Frontal cortex (tissue), 4 donors: ENCODE data around the gene NBEA. TPM values are rescaled to one million over a fixed set of nuclear protein-coding genes. Genes with fewer than 3 reads are reported as not detected.

Experiments
- DNase-seq, 2 donors: peaks; one replicate each; pipeline ENCODE4 v3.0.0; 2012; ENCODE audit warnings: low spot score in 2 of 2
- FAIRE-seq: peaks from 2 replicates; lab custom pipeline; 2012; peaks lifted over from hg19 to GRCh38; lab: Jason Lieb, UNC
- total RNA-seq: library from RNA; depleted of rRNA; stranded (reverse); fragments of >200 nt; gene quantifications from one replicate; pipeline ENCODE4 v1.2.3, GENCODE V29; 2014
- donor health status: control.
- donor health status: control.
- donor health status: control.

NBEA gene
- total RNA-seq, 1 donor from 2014 or later: 209 TPM

GRCh38 chr13:35468195-35468594 lies 526.1 kb downstream of the NBEA start:
- FAIRE-seq: no peak
- DNase-seq: no peak

GRCh38 chr13:35469806-35470525 lies 527.9 kb downstream of the NBEA start:
- DNase-seq: no peak
- no peak for FAIRE-seq

- DNase-seq: peak in 1 of 2 donors; percentile 28
- FAIRE-seq: no peak
Measured at GRCh38 chr13:35470671-35471661, 528.9 kb downstream of the NBEA start.

GRCh38 chr13:35471706-35472322 lies 529.7 kb downstream of the NBEA start:
- no peak for DNase-seq
- no peak for FAIRE-seq

- DNase-seq (no peak), FAIRE-seq (no peak)
Measured at GRCh38 chr13:35472323-35472881, 530.3 kb downstream of the NBEA start.

- FAIRE-seq: no peak
Measured at GRCh38 chr13:35473206-35473775, 531.2 kb downstream of the NBEA start.

GRCh38 chr13:35473802-35474201 lies 531.7 kb downstream of the NBEA start:
- FAIRE-seq (no peak), DNase-seq (no peak)

More at GRCh38 chr13:35473206-35473775, 531.2 kb downstream of the NBEA start:
- no peak for DNase-seq

- FAIRE-seq (no peak), DNase-seq (no peak)
Measured at GRCh38 chr13:35474496-35475211, 532.6 kb downstream of the NBEA start.

GRCh38 chr13:35475212-35475959 lies 533.3 kb downstream of the NBEA start:
- no peak for FAIRE-seq
- DNase-seq: no peak

GRCh38 chr13:35475960-35476943 lies 534.2 kb downstream of the NBEA start, which contains the start of gene MAB21L1:
MAB21L1 (minus strand) TSS chr13:35476689; CDS start chr13:35476138, 551 bp downstream.
- DNase-seq (peak in 1 of 2 donors; percentile 53), FAIRE-seq (no peak)

GRCh38 chr13:35477386-35477946 lies 535.4 kb downstream of the NBEA start:
- no peak for FAIRE-seq
- DNase-seq: no peak

- no peak for FAIRE-seq
- no peak for DNase-seq
Measured at GRCh38 chr13:35478271-35479037, 536.4 kb downstream of the NBEA start.

GRCh38 chr13:35479038-35479492 lies 537.0 kb downstream of the NBEA start:
- no peak for FAIRE-seq
- no peak for DNase-seq

GRCh38 chr13:35479706-35480105 lies 537.6 kb downstream of the NBEA start:
- FAIRE-seq (no peak), DNase-seq (no peak)

GRCh38 chr13:35480346-35480745 lies 538.3 kb downstream of the NBEA start:
- DNase-seq (no peak), FAIRE-seq (no peak)

GRCh38 chr13:35481777-35482176 lies 539.7 kb downstream of the NBEA start:
- no peak for DNase-seq
- no peak for FAIRE-seq
